SK-N-SH (cell line): Measurements from ENCODE around the gene IGF1R. TPM values are rescaled to one million over a fixed set of nuclear protein-coding genes. Genes with fewer than 3 reads are reported as not detected.

Experiments used
- CTCF ChIA-PET: fragments of 300-600, 350-600 bp; formaldehyde crosslinking; extraction: SDS; loops from one replicate; lab custom pipeline; 2021; lab: Yijun Ruan, JAX
- POLR2A ChIA-PET: fragments of 350-600 bp; sonication (Branson Sonifier 250); formaldehyde crosslinking; extraction: SDS; loops from one replicate; lab custom pipeline; 2020; ENCODE audit warnings: antibody characterized with exemption, inconsistent platforms; lab: Yijun Ruan, JAX
- DNase-seq: peaks from one replicate; pipeline ENCODE4 v3.0.0; 2012
- H2AFZ ChIP-seq: fragments of 200-600 bp; sonication (generic); 2 replicates; pipeline ENCODE4 v1.8.1; 2016; ENCODE audit warnings: antibody characterized with exemption, mild to moderate bottlenecking, low read depth
- H3F3A ChIP-seq: fragments of 200-600 bp; sonication (generic); replicated peaks from 2 replicates; pipeline ENCODE3; 2016; ENCODE audit warnings: antibody characterized with exemption, mild to moderate bottlenecking; ENCODE audit not compliant: insufficient read depth
- H3K27ac ChIP-seq, 2 experiments: fragments of 200-500 bp in 1 of 2; fragments of 200-600 bp in 1 of 2; sonication (Bioruptor generic) in 1 of 2; sonication (generic), shearing (Covaris generic) in 1 of 2; 2 replicates each; pipeline versions ENCODE4 v1.5.1 to v1.6.1; 2014 to 2016; ENCODE audit warnings: low read depth in 2 of 2, inconsistent platforms in 1 of 2, low read length in 1 of 2, mild to moderate bottlenecking in 1 of 2, mixed read lengths in 1 of 2
- H3K27me3 ChIP-seq: fragments of 200-600 bp; sonication (generic), shearing (Covaris generic); 2 replicates; pipeline ENCODE4 v1.6.1; 2016; ENCODE audit warnings: mixed run types; ENCODE audit not compliant: insufficient read depth
- H3K36me3 ChIP-seq, 2 experiments: fragments of 200-500 bp in 1 of 2; fragments of 200-600 bp in 1 of 2; sonication (Bioruptor generic) in 1 of 2; sonication (generic) in 1 of 2; replicated peaks in 1 of 2; 2 replicates each; pipeline versions ENCODE3 to v1.5.1; 2014 to 2016; ENCODE audit warnings: low read length in 1 of 2, mild to moderate bottlenecking in 1 of 2; ENCODE audit not compliant: insufficient read depth in 2 of 2, control insufficient read depth in 1 of 2
- H3K4me1 ChIP-seq, 2 experiments: fragments of 200-500 bp in 1 of 2; fragments of 200-600 bp in 1 of 2; sonication (Bioruptor generic) in 1 of 2; sonication (generic), shearing (Covaris generic) in 1 of 2; 2 replicates each; pipeline versions ENCODE4 v1.5.1 to v1.6.1; 2014 to 2016; ENCODE audit warnings: low read depth in 1 of 2, low read length in 1 of 2, mixed run types in 1 of 2; ENCODE audit not compliant: insufficient read depth in 2 of 2, control insufficient read depth in 1 of 2
- H3K4me2 ChIP-seq: fragments of 200-600 bp; sonication (generic), shearing (Covaris generic); 2 replicates; pipeline ENCODE4 v1.6.1; 2017; ENCODE audit warnings: mixed run types
- H3K4me3 ChIP-seq, 2 experiments: fragments of 200-500 bp in 1 of 2; fragments of 200-600 bp in 1 of 2; sonication (Bioruptor generic) in 1 of 2; sonication (generic), shearing (Covaris generic) in 1 of 2; 2 replicates each; pipeline versions ENCODE4 v1.5.1 to v1.8.1; 2014 to 2016; ENCODE audit warnings: low read depth in 2 of 2, inconsistent platforms in 1 of 2, low read length in 1 of 2, mild to moderate bottlenecking in 1 of 2, mixed read lengths in 1 of 2, moderate library complexity in 1 of 2
- H3K79me2 ChIP-seq: fragments of 200-600 bp; sonication (generic); 2 replicates; pipeline ENCODE4 v1.8.1; 2017; ENCODE audit warnings: mild to moderate bottlenecking; ENCODE audit not compliant: insufficient read depth
- H3K9ac ChIP-seq: fragments of 200-600 bp; sonication (generic); 2 replicates; pipeline ENCODE4 v1.6.1; 2017; ENCODE audit warnings: mixed run types
- H3K9me2 ChIP-seq: fragments of 200-600 bp; sonication (generic); 2 replicates; pipeline ENCODE4 v1.6.1; 2017; ENCODE audit warnings: mixed run types
- H3K9me3 ChIP-seq: fragments of 200-600 bp; sonication (generic); 2 replicates; pipeline ENCODE4 v1.6.1; 2017; ENCODE audit warnings: mixed run types, mild to moderate bottlenecking, moderate library complexity
- H4K20me1 ChIP-seq: fragments of 200-600 bp; sonication (generic); 2 replicates; pipeline ENCODE4 v1.6.1; 2017; ENCODE audit warnings: mild to moderate bottlenecking, mixed run types; ENCODE audit not compliant: insufficient read depth
- CTCF ChIP-seq: fragments of 200-600 bp; sonication (generic); IDR thresholded peaks from 2 replicates; pipeline ENCODE4 v1.6.1; 2017; ENCODE audit warnings: antibody characterized with exemption, mild to moderate bottlenecking, moderate library complexity
- EP300 ChIP-seq, 2 experiments: IDR thresholded peaks; 2 replicates each; pipeline versions ENCODE4 v1.4.0 to v1.6.1; 2012; ENCODE audit warnings: borderline replicate concordance in 1 of 2, low read depth in 1 of 2, low read length in 1 of 2
- EZH2phosphoT487 ChIP-seq: fragments of 200-600 bp; sonication (generic); IDR thresholded peaks from 2 replicates; pipeline ENCODE4 v1.6.1; 2017; ENCODE audit warnings: low read depth, mixed run types, mild to moderate bottlenecking, antibody characterized with exemption, moderate library complexity, borderline replicate concordance
- FOSL2 ChIP-seq: IDR thresholded peaks from 2 replicates; pipeline ENCODE4 v1.4.0; 2012; ENCODE audit warnings: low read depth, mild to moderate bottlenecking, moderate library complexity, borderline replicate concordance
- FOXM1 ChIP-seq: IDR thresholded peaks from 2 replicates; pipeline ENCODE4 v1.4.0; 2012; ENCODE audit warnings: low read depth, mild to moderate bottlenecking
- IRF3 ChIP-seq: fragments of 150-350 bp; IDR thresholded peaks from 2 replicates; pipeline ENCODE4 v1.6.1; 2016; ENCODE audit warnings: mild to moderate bottlenecking, low read depth, low read length
- MAX ChIP-seq: IDR thresholded peaks from 2 replicates; pipeline ENCODE4 v1.4.0; 2012; ENCODE audit warnings: low read depth
- MXI1 ChIP-seq: IDR thresholded peaks from 2 replicates; pipeline ENCODE4 v1.6.1; 2012; ENCODE audit warnings: mild to moderate bottlenecking, low read depth, low read length, improper control_type of control experiment
- NFIC ChIP-seq: IDR thresholded peaks from 2 replicates; pipeline ENCODE4 v1.4.0; 2012; ENCODE audit warnings: borderline replicate concordance
- NRF1 ChIP-seq: IDR thresholded peaks from 2 replicates; pipeline ENCODE4 v1.6.1; 2012; ENCODE audit warnings: low read depth, mild to moderate bottlenecking, low read length
- PBX3 ChIP-seq: IDR thresholded peaks from 2 replicates; pipeline ENCODE4; 2012
- POLR2AphosphoS5 ChIP-seq: IDR thresholded peaks from 2 replicates; pipeline ENCODE4 v1.6.1; 2012; ENCODE audit warnings: low read depth, low read length
- RAD21 ChIP-seq: IDR thresholded peaks from 2 replicates; pipeline ENCODE4 v1.6.1; 2012; ENCODE audit warnings: mild to moderate bottlenecking, low read length
- REST ChIP-seq: IDR thresholded peaks from 2 replicates; pipeline ENCODE4 v1.6.1; 2012; ENCODE audit warnings: mild to moderate bottlenecking, low read depth, low read length, moderate library complexity
- RXRA ChIP-seq: IDR thresholded peaks from 2 replicates; pipeline ENCODE4 v1.4.0; 2012; ENCODE audit warnings: low read depth, mild to moderate bottlenecking, borderline replicate concordance
- SIN3A ChIP-seq: IDR thresholded peaks from 2 replicates; pipeline ENCODE4 v1.6.1; 2012; ENCODE audit warnings: low read depth, mild to moderate bottlenecking, low read length, moderate library complexity, borderline replicate concordance
- TAF1 ChIP-seq: IDR thresholded peaks from 2 replicates; pipeline ENCODE4 v1.6.1; 2012; ENCODE audit warnings: low read depth, mild to moderate bottlenecking, low read length, moderate library complexity, borderline replicate concordance
- TEAD4 ChIP-seq: IDR thresholded peaks from 2 replicates; pipeline ENCODE4 v1.4.0; 2012; ENCODE audit warnings: mild to moderate bottlenecking, borderline replicate concordance; ENCODE audit not compliant: insufficient read depth
- YY1 ChIP-seq: IDR thresholded peaks from 2 replicates; pipeline ENCODE4 v1.4.0; 2012; ENCODE audit warnings: low read depth, mild to moderate bottlenecking
- WGBS: methylation state at CpG from one replicate; pipeline ENCODE4 v1.1.6; 2017; ENCODE audit warnings: low lambda C conversion rate; 5-methylcytosine and 5-hydroxymethylcytosine counted together
- polyA plus RNA-seq, 3 experiments: library from polyadenylated mRNA; depleted of rRNA; stranded (reverse); fragments of >200 nt; gene quantifications; 2 replicates each; pipeline ENCODE4 v1.2.3, GENCODE V29; 2012

IGF1R gene
- polyA plus RNA-seq, 1 of the 3 experiments (the other 2 are of a cell fraction) = 9.5 TPM

GRCh38 chr15:98760975-98761374 is 112.6 kb downstream of the IGF1R start:
- Histone ChIP-seq H3K27ac (no peak overlapping the region; a peak in 1 of 4 replicates), H3K79me2 (peaks cover 84% of the 10 kb centered on the region), H3K4me2 (no peak overlapping the region), H3K9me3 (no peaks in the 10 kb centered on the region), H3K9me2 (no peaks in the 10 kb centered on the region), H3F3A (peaks cover 5% of the 10 kb centered on the region), H4K20me1 (peaks cover 15% of the 10 kb centered on the region; the same call in 1 of the 2 replicates), H3K4me3 (no peak overlapping the region), H3K4me1 (peaks cover 4 to 10% of the 10 kb centered on the region in 2 experiments; a peak in 2 of 4 replicates), H3K27me3 (no peaks in the 10 kb centered on the region), H3K36me3 (no peaks in the 10 kb centered on the region), H2AFZ (no peak overlapping the region), H3K9ac (no peak overlapping the region)
- POLR2A ChIA-PET = no interaction called here
- TF ChIP-seq TEAD4 (no peak), EP300 (IDR thresholded peaks at IDR 0.05; ENCODE audit: borderline replicate concordance in 1 of 2, low read depth in 1 of 2, low read length in 1 of 2) (no peak), EZH2phosphoT487 (no peak), SIN3A (no peak), MAX (no peak), TAF1 (no peak), RXRA (no peak), MXI1 (no peak), FOSL2 (no peak), CTCF (no peak), YY1 (no peak), FOXM1 (no peak), PBX3 (no peak), NFIC (no peak), POLR2AphosphoS5 (no peak), IRF3 (no peak), REST (no peak), RAD21 (no peak), NRF1 (no peak)
- 92% methylated on average over 2 of the region's 2 CpGs for WGBS
- DNase-seq = no peak
- CTCF ChIA-PET = interaction anchor here (1.0 to 1.3 kb wide), 2 partner anchors 19 to 101 kb away, joined by 4 to 8 read pairs; no protein-coding TSS in a partner anchor
